ENCODE measurements around the gene CLTCL1. TPM values are rescaled to one million over a fixed set of nuclear protein-coding genes. Genes with fewer than 3 reads are reported as not detected.
"Not testable (repeated sequence)": the region's sequence is repeated elsewhere in the genome, so short reads cannot be mapped to it uniquely, and the experiment has no call there.

Gene CLTCL1
- total RNA-seq, 4 donors from 2014 or later, result 1.0 to 20.5 (median 11.4) TPM

DNA sequence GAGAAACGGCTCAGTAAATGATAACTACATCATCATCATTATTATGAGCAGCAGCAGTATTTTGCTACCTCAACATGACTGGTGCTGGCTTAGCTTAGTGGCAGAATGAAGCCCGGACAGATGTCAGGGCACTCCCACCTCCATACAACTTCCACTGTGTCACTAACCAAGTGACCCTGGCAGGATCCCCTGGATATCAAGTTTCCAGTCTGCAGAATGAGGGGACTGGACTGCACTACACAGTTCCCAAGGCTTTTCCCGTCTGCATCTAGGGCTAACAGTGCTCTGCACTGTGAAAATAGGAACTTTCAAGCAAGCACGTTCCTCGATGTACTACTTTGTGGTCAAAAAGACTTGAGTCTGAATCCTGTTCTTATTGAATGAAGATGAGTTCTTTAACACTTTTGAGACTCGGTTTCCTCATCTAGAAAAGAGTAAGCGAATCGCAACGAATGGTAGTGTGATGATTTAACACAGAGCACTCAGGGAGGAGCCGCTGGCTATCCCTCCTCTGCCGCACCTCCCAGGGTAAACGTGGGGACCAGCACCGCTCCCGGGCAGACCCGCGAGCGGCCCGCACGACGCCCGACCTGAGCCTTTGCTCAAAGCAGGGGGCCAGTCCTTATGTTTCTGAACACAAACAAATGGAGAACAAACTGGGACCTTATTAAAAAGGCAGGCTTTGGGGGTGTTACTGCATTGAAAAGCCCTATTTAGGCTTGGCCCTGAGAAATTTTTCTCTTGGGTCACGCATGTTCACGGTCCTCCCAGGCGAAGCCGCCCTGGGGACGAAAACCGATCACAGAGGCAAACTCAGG lies 910 bp downstream of the CLTCL1 start:
- H3K27me3 ChIP-seq, result no peaks in the 10 kb centered on the region
- peak overlapping the region; percentile 66 to 80 for H3K4me3 ChIP-seq
- no peak for TF ChIP-seq CTCF (IDR thresholded peaks at IDR 0.05)
- TF ChIP-seq POLR2A (IDR thresholded peaks at IDR 0.05), result no peak
- intact Hi-C loops (cut with DNase I; ENCODE audit: low total_unique reads), result no loop called here
- H3K9me3 ChIP-seq, result no peaks in the 10 kb centered on the region
- peak overlapping the region; percentile 66 to 77 for H3K27ac ChIP-seq
- no peaks in the 10 kb centered on the region for H3K4me1 ChIP-seq
- DNase-seq, result peak in 1 of 2 donors; percentile 16
- H3K36me3 ChIP-seq, result no peaks in the 10 kb centered on the region

DNA sequence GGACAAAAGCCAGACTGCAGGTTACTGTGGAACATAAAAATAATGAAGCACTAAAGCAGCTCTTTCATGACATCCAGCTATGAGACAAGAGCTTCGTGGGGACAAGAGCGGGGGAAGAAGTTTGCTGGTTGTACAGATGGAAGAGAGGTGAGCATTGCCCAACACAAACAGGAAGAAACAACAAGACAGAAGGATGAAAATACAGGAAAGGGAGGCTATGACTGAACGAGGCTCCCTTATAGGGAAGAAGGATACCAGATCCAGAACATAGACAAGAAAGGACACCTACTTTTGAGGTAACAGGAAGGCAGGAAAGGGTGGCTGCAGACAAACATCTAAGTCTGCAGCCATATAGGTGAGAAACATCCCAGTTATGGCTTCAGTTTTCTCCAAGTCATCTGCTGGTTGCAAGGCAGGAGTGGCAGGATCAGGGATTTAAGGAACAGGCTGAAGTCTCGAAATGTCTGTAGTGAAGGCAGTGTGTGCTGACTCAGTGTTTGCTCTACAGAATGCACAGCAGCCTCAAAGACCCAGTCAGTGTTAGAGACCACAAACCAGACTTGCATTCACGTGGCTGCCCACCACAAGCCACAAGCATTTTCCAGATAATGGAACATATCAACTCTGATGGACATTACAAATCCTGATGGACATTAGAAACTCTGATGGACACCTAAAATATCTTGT lies 1.9 kb downstream of the CLTCL1 start:
- Histone ChIP-seq H3K27me3 (no peaks in the 10 kb centered on the region), H3K9me3 (no peaks in the 10 kb centered on the region), H3K27ac (no peak overlapping the region), H3K4me3 (no peak overlapping the region), H3K36me3 (no peaks in the 10 kb centered on the region), H3K4me1 (no peaks in the 10 kb centered on the region)
- TF ChIP-seq CTCF (IDR thresholded peaks at IDR 0.05), result no peak
- intact Hi-C loops (cut with DNase I; ENCODE audit: low total_unique reads), result no loop called here
- no peak for DNase-seq

- Histone ChIP-seq H3K27ac (no peak overlapping the region), H3K27me3 (no peaks in the 10 kb centered on the region), H3K36me3 (no peaks in the 10 kb centered on the region), H3K4me3 (no peak overlapping the region), H3K4me1 (no peaks in the 10 kb centered on the region), H3K9me3 (no peaks in the 10 kb centered on the region)
- no peak for DNase-seq
- intact Hi-C loops (cut with DNase I; ENCODE audit: low total_unique reads), result no loop called here
- TF ChIP-seq POLR2A (IDR thresholded peaks at IDR 0.05) (no peak), CTCF (IDR thresholded peaks at IDR 0.05) (no peak)
These were observed 3.6 kb downstream of the CLTCL1 start for GRCh38 chr22:19287889-19288288.

DNA sequence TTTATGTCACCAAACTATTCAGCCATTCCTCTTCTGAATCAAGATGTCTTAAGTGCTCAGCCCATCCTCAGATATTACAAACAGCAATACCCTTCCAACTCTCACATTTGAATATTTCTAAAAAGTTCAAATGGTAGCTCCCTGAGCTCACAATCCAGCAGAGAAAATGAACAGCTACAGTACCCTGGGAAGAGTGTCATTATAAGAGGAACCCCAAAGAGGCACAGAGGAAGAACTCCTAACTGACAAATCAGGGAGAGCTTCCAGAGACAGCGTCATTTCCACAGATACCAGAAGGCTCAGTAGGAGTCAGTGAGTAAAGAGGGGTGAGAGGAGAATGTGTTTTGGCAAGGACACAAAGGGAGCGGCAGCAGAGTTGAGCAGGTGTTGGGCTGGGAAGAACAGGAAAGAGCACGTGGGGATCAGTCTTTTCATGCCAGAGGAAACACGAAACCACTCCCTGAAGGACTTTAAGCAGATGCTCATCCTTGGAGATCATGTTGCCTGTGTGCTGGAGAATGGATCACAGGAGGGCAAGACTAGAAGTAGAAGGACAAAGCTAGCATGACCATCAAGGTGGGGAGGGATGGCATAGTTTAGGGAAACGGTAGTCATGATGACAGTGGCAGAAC lies 4.3 kb downstream of the CLTCL1 start:
- no peak overlapping the region for H3K4me3 ChIP-seq
- intact Hi-C loops (cut with DNase I; ENCODE audit: low total_unique reads), result no loop called here
- no peak for DNase-seq
- no peaks in the 10 kb centered on the region for H3K36me3 ChIP-seq
- H3K9me3 ChIP-seq, result no peaks in the 10 kb centered on the region
- H3K4me1 ChIP-seq, result no peaks in the 10 kb centered on the region
- no peak for TF ChIP-seq CTCF (IDR thresholded peaks at IDR 0.05)
- TF ChIP-seq POLR2A (IDR thresholded peaks at IDR 0.05), result no peak
- no peak overlapping the region for H3K27ac ChIP-seq
- H3K27me3 ChIP-seq, result no peaks in the 10 kb centered on the region

DNA sequence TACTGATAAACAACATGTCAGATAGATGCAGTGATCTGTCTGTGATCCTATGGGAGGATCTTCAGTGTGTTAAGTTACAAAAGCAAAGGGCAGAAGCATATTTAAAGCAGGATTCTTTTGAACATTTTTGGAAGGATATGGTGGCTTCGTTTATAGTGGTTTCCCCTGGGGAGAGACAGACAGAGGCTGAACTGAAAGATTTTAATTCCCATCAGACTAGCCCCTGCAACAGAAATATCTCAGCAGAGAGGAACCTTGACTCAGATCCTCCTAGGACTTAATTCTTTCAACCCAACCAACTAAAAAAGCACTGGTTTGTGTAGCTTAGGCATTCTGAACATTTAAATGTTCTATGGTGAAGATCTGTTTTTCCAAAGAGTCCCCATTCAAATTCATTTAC lies 5.7 kb downstream of the CLTCL1 start:
- no peak for TF ChIP-seq POLR2A (IDR thresholded peaks at IDR 0.05)
- TF ChIP-seq CTCF (IDR thresholded peaks at IDR 0.05), result no peak
- intact Hi-C loops (cut with DNase I; ENCODE audit: low total_unique reads), result no loop called here

DNA sequence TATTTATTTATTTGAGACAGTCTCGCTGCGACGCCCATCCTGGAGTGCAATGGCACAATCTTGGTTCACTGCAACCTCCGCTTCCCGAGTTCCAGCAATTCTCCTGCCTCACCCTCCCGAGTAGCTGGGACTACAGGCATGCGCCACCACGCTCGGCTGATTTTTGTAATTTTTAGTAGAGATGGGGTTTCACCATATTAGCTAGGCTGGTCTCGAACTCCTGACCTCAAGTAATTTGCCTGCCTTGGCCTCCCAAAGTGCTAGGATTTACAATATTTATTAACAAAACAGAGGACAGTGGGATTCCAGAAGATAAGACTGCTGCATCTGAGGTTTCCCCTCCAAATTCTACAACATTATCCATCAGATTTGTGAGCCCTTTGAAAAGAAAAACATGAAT lies 12.4 kb downstream of the CLTCL1 start:
- H3K9me3 ChIP-seq; intact Hi-C loops (cut with DNase I; ENCODE audit: low total_unique reads); H3K27me3 ChIP-seq; H3K36me3 ChIP-seq; H3K4me1 ChIP-seq; H3K4me3 ChIP-seq; H3K27ac ChIP-seq; DNase-seq: not testable (repeated sequence)

More for the DNA sequence above, 5.7 kb downstream of the CLTCL1 start:
- Histone ChIP-seq H3K4me1 (no peaks in the 10 kb centered on the region), H3K36me3 (no peaks in the 10 kb centered on the region), H3K27ac (peak overlapping the region in 1 of 2 donors; percentile 53), H3K27me3 (no peaks in the 10 kb centered on the region), H3K4me3 (no peak overlapping the region), H3K9me3 (no peaks in the 10 kb centered on the region)
- DNase-seq, result no peak
